Endothelial cell (in vitro differentiated cells): ENCODE measurements around the gene MAD2L1BP. TPM values are rescaled to one million over a fixed set of nuclear protein-coding genes. Genes with fewer than 3 reads are reported as not detected.

Experiments
- DNase-seq: peaks from one replicate; pipeline ENCODE4 v3.0.0; 2021; ENCODE audit warnings: low spot score
- H3K27ac Mint-ChIP-seq: one replicate; pipeline ENCODE4 v1.8.0; 2021; ENCODE audit warnings: mixed read lengths, inconsistent platforms; ENCODE audit not compliant: unreplicated experiment
- H3K27me3 Mint-ChIP-seq: one replicate; pipeline ENCODE4 v1.8.0; 2021; ENCODE audit warnings: mild to moderate bottlenecking, moderate library complexity, mixed read lengths, inconsistent platforms; ENCODE audit not compliant: unreplicated experiment
- H3K36me3 Mint-ChIP-seq: one replicate; pipeline ENCODE4 v1.8.0; 2021; ENCODE audit warnings: mild to moderate bottlenecking, low read depth, mixed read lengths, inconsistent platforms; ENCODE audit not compliant: unreplicated experiment
- H3K4me1 Mint-ChIP-seq: one replicate; pipeline ENCODE4 v1.8.0; 2021; ENCODE audit warnings: mild to moderate bottlenecking, mixed read lengths, inconsistent platforms; ENCODE audit not compliant: unreplicated experiment
- H3K4me3 Mint-ChIP-seq: one replicate; pipeline ENCODE4 v1.8.0; 2021; ENCODE audit warnings: mild to moderate bottlenecking, mixed read lengths, inconsistent platforms; ENCODE audit not compliant: unreplicated experiment
- H3K9me3 Mint-ChIP-seq: one replicate; pipeline ENCODE4 v1.8.0; 2021; ENCODE audit warnings: mixed read lengths, inconsistent platforms; ENCODE audit not compliant: unreplicated experiment
- CTCF ChIP-seq: fragments of 200-600 bp; sonication (generic); IDR thresholded peaks from one replicate; pipeline ENCODE4 v1.5.0; 2021; ENCODE audit warnings: antibody characterized with exemption; ENCODE audit not compliant: unreplicated experiment
- total RNA-seq: library from RNA; stranded (reverse); fragmentation: NEBNext Ultra II Directional; extraction: Animal tissue kit (Norgen Biotek cat#: 25700); gene quantifications from one replicate; pipeline ENCODE4 v1.2.1, GENCODE V29; 2021; ENCODE audit not compliant: unreplicated experiment

Gene MAD2L1BP
- total RNA-seq, 1 donor from 2014 or later = 26.8 TPM

DNA sequence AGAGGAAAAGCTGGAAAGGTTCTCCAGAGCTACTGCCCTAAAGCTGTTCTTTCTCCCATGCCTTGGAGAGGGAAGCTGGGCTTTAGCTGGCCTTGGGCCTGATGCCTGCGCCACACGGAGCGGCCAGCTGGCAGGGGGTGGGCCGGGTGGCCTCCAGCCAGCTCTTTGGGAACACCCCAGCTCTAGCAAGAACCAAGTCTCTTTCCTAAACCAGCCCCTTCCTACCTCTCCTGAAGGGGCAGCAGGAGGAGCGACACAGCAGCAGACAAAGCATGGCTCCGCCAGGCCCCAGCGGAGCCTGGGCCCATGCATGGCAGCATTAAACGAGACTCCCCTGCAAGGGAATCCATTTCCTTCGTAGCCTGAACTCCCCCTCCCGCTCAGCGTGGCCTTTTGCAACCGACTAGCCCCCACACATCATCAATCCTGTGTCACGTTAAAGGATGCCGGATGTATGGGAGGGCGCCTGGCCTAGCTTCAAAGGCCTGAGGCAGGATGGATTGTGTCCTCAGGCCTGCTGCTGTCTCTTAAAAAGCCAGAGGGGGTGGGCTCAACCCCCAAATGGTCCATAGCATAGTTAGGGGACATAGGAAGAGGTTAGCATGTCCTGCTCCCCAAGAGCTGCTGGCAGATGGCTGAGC lies 37.9 kb downstream of the MAD2L1BP start:
- H3K36me3 Mint-ChIP-seq = peaks cover 24% of the 10 kb centered on the region
- H3K4me3 Mint-ChIP-seq = no peak overlapping the region
- no peaks in the 10 kb centered on the region for H3K9me3 Mint-ChIP-seq
- no peak overlapping the region for H3K27ac Mint-ChIP-seq
- DNase-seq = no peak
- TF ChIP-seq CTCF = no peak
- H3K27me3 Mint-ChIP-seq = peaks cover 7% of the 10 kb centered on the region
- H3K4me1 Mint-ChIP-seq = peaks cover under 1% of the 10 kb centered on the region

DNA sequence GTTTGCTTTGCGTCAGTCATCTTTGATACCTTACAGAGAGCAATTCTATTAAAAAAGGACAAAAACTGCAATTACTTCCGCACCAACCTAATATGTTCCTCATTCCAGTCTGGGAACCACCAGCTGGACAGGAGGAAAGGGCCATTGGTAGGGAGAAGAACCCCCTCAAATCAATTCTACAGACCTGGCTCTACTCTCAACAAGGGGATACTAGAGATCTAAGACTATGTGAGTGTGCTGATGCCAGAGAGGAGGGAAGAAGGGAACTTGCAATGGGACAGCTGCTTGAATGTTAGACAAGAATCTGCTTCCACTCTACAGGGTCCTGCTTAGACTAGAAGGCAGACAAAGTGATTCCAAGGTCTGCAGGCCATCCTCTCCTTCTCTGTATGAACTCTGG lies 38.7 kb downstream of the MAD2L1BP start:
- H3K9me3 Mint-ChIP-seq = no peaks in the 10 kb centered on the region
- no peak for TF ChIP-seq CTCF
- H3K36me3 Mint-ChIP-seq = peaks cover 26% of the 10 kb centered on the region
- H3K27ac Mint-ChIP-seq = no peak overlapping the region
- DNase-seq = no peak
- H3K4me3 Mint-ChIP-seq = peak overlapping the region; percentile 47
- H3K4me1 Mint-ChIP-seq = no peaks in the 10 kb centered on the region
- H3K27me3 Mint-ChIP-seq = peaks cover 7% of the 10 kb centered on the region

DNA sequence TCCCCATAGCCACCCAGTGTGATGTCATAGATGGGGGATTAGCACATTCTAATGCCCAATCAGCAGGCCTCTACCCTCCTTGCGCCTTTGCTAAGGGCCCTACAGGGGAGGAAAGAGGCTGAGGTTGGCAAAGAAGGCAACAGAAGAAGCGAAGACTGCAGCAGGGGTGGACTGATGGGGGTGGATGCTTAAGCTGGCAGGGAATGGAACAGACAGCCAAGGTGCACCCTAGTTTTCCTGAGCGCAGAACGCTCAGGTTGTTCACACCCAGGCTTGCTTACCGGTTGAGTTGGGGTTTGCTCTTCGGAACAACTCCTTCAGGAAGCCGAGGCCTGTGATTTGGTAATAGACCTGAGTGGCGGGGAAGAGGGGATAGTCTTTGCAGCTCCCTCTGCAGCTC lies 39.3 kb downstream of the MAD2L1BP start:
- H3K4me1 Mint-ChIP-seq = no peaks in the 10 kb centered on the region
- peaks cover 26% of the 10 kb centered on the region for H3K36me3 Mint-ChIP-seq
- DNase-seq = no peak
- H3K27me3 Mint-ChIP-seq = peaks cover 7% of the 10 kb centered on the region
- no peak overlapping the region for H3K27ac Mint-ChIP-seq
- no peaks in the 10 kb centered on the region for H3K9me3 Mint-ChIP-seq
- H3K4me3 Mint-ChIP-seq = peak overlapping the region; percentile 47
- TF ChIP-seq CTCF = no peak

- Mint-ChIP-seq H3K27ac (no peak overlapping the region), H3K4me3 (no peak overlapping the region), H3K36me3 (peaks cover 23% of the 10 kb centered on the region), H3K4me1 (no peaks in the 10 kb centered on the region), H3K27me3 (peaks cover 6% of the 10 kb centered on the region), H3K9me3 (no peaks in the 10 kb centered on the region)
- no peak for TF ChIP-seq CTCF
- DNase-seq = no peak
These were observed 41.4 kb downstream of the MAD2L1BP start for GRCh38 chr6:43676962-43677606.

DNA sequence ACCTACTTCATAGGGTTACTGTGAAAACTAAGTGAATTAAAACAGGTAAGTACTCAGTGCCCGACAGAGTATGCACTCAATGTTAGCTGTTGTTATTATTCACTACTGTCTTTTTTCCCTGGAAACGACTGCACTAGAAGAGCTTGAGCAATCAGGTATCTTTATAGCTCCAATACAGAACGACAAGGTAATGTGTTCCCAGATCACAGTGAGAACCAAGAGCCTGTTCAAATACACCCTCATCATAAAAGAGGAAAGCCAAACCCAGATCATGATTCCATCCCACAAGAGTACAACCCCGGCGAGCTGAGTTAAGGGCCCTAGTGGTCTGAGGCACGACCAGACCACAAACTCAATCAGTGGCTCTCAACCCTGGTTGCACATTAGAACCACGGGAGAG lies 42.1 kb downstream of the MAD2L1BP start:
- peaks cover 5% of the 10 kb centered on the region for H3K27me3 Mint-ChIP-seq
- H3K27ac Mint-ChIP-seq = no peak overlapping the region
- no peaks in the 10 kb centered on the region for H3K9me3 Mint-ChIP-seq
- H3K4me3 Mint-ChIP-seq = no peak overlapping the region
- TF ChIP-seq CTCF = no peak
- peaks cover 3% of the 10 kb centered on the region for H3K4me1 Mint-ChIP-seq
- DNase-seq = no peak
- H3K36me3 Mint-ChIP-seq = peaks cover 23% of the 10 kb centered on the region
